Measurements from ENCODE around the gene TUBG2.

TUBG2 gene

GRCh38 chr17:42686520-42687128 lies 27.5 kb downstream of the TUBG2 start:
- Histone ChIP-seq H3K36me3 (ENCODE audit: insufficient read depth, insufficient read length, low read length) (peaks cover 61% of the 10 kb centered on the region), H3K9me3 (ENCODE audit: insufficient read depth, low read length) (no peaks in the 10 kb centered on the region), H3K9ac (ENCODE audit: insufficient read length, low read depth) (peak overlapping the region; percentile 39), H3K4me3 (ENCODE audit: insufficient read length, low read depth) (no peak overlapping the region), H3K27me3 (ENCODE audit: insufficient read depth, insufficient read length) (no peaks in the 10 kb centered on the region), H3K4me1 (ENCODE audit: insufficient read depth, insufficient read length) (peaks cover 30% of the 10 kb centered on the region)
- no peak for DNase-seq (ENCODE audit: low read depth, low spot score)
- TF ChIP-seq ZNF274 (IDR thresholded peaks at IDR 0.05; ENCODE audit: low read depth, low read length) (no peak), YY1 (IDR thresholded peaks at IDR 0.05; ENCODE audit: insufficient read depth, insufficient read length) (no peak)

GRCh38 chr17:42687707-42688320 lies 28.7 kb downstream of the TUBG2 start:
- Histone ChIP-seq H3K4me3 (ENCODE audit: insufficient read length, low read depth) (no peak overlapping the region), H3K9ac (ENCODE audit: insufficient read length, low read depth) (peak overlapping the region; percentile 39), H3K4me1 (ENCODE audit: insufficient read depth, insufficient read length) (peaks cover 28% of the 10 kb centered on the region), H3K36me3 (ENCODE audit: insufficient read depth, insufficient read length, low read length) (peaks cover 73% of the 10 kb centered on the region), H3K27me3 (ENCODE audit: insufficient read depth, insufficient read length) (no peaks in the 10 kb centered on the region), H3K9me3 (ENCODE audit: insufficient read depth, low read length) (no peaks in the 10 kb centered on the region)
- DNase-seq (ENCODE audit: low read depth, low spot score) = no peak
- no peak for TF ChIP-seq ZNF274 (IDR thresholded peaks at IDR 0.05; ENCODE audit: low read depth, low read length)
- no peak for TF ChIP-seq SUZ12 (IDR thresholded peaks at IDR 0.05; ENCODE audit: extremely low read depth, insufficient read depth, insufficient read length)
- TF ChIP-seq YY1 (IDR thresholded peaks at IDR 0.05; ENCODE audit: insufficient read depth, insufficient read length) = no peak

- DNase-seq (ENCODE audit: low read depth, low spot score) = no peak
- Histone ChIP-seq H3K27me3 (ENCODE audit: insufficient read depth, insufficient read length) (no peaks in the 10 kb centered on the region), H3K4me1 (ENCODE audit: insufficient read depth, insufficient read length) (peaks cover 25% of the 10 kb centered on the region), H3K9ac (ENCODE audit: insufficient read length, low read depth) (no peak overlapping the region), H3K36me3 (ENCODE audit: insufficient read depth, insufficient read length, low read length) (peaks cover 79% of the 10 kb centered on the region), H3K9me3 (ENCODE audit: insufficient read depth, low read length) (no peaks in the 10 kb centered on the region), H3K4me3 (ENCODE audit: insufficient read length, low read depth) (no peak overlapping the region)
- TF ChIP-seq SUZ12 (IDR thresholded peaks at IDR 0.05; ENCODE audit: extremely low read depth, insufficient read depth, insufficient read length) = no peak
- TF ChIP-seq YY1 (IDR thresholded peaks at IDR 0.05; ENCODE audit: insufficient read depth, insufficient read length) = no peak
- TF ChIP-seq ZNF274 (IDR thresholded peaks at IDR 0.05; ENCODE audit: low read depth, low read length) = no peak
These were observed 31.5 kb downstream of the TUBG2 start for GRCh38 chr17:42690596-42690995.

- H3K36me3 ChIP-seq (ENCODE audit: insufficient read depth, insufficient read length, low read length) = peaks cover 79% of the 10 kb centered on the region
- no peak for DNase-seq (ENCODE audit: low read depth, low spot score)
- no peaks in the 10 kb centered on the region for H3K9me3 ChIP-seq (ENCODE audit: insufficient read depth, low read length)
- peaks cover 24% of the 10 kb centered on the region for H3K4me1 ChIP-seq (ENCODE audit: insufficient read depth, insufficient read length)
- no peaks in the 10 kb centered on the region for H3K27me3 ChIP-seq (ENCODE audit: insufficient read depth, insufficient read length)
- TF ChIP-seq ZNF274 (IDR thresholded peaks at IDR 0.05; ENCODE audit: low read depth, low read length) = no peak
- no peak for TF ChIP-seq SUZ12 (IDR thresholded peaks at IDR 0.05; ENCODE audit: extremely low read depth, insufficient read depth, insufficient read length)
- TF ChIP-seq YY1 (IDR thresholded peaks at IDR 0.05; ENCODE audit: insufficient read depth, insufficient read length) = no peak
- no peak overlapping the region for H3K9ac ChIP-seq (ENCODE audit: insufficient read length, low read depth)
- no peak overlapping the region for H3K4me3 ChIP-seq (ENCODE audit: insufficient read length, low read depth)
These were observed 32.0 kb downstream of the TUBG2 start for GRCh38 chr17:42691021-42691545.

GRCh38 chr17:42692489-42692888 lies 33.4 kb downstream of the TUBG2 start:
- no peak for DNase-seq (ENCODE audit: low read depth, low spot score)
- H3K4me3 ChIP-seq (ENCODE audit: insufficient read length, low read depth) = no peak overlapping the region
- TF ChIP-seq SUZ12 (IDR thresholded peaks at IDR 0.05; ENCODE audit: extremely low read depth, insufficient read depth, insufficient read length) (no peak), YY1 (IDR thresholded peaks at IDR 0.05; ENCODE audit: insufficient read depth, insufficient read length) (no peak), ZNF274 (IDR thresholded peaks at IDR 0.05; ENCODE audit: low read depth, low read length) (no peak)
- peaks cover 81% of the 10 kb centered on the region for H3K36me3 ChIP-seq (ENCODE audit: insufficient read depth, insufficient read length, low read length)
- no peaks in the 10 kb centered on the region for H3K27me3 ChIP-seq (ENCODE audit: insufficient read depth, insufficient read length)
- H3K9ac ChIP-seq (ENCODE audit: insufficient read length, low read depth) = no peak overlapping the region
- H3K4me1 ChIP-seq (ENCODE audit: insufficient read depth, insufficient read length) = peaks cover 16% of the 10 kb centered on the region
- no peaks in the 10 kb centered on the region for H3K9me3 ChIP-seq (ENCODE audit: insufficient read depth, low read length)

- Histone ChIP-seq H3K4me3 (ENCODE audit: insufficient read length, low read depth) (no peak overlapping the region), H3K36me3 (ENCODE audit: insufficient read depth, insufficient read length, low read length) (peaks cover 74% of the 10 kb centered on the region), H3K27me3 (ENCODE audit: insufficient read depth, insufficient read length) (no peaks in the 10 kb centered on the region), H3K4me1 (ENCODE audit: insufficient read depth, insufficient read length) (peaks cover 13% of the 10 kb centered on the region), H3K9me3 (ENCODE audit: insufficient read depth, low read length) (no peaks in the 10 kb centered on the region), H3K9ac (ENCODE audit: insufficient read length, low read depth) (no peak overlapping the region)
- no peak for TF ChIP-seq ZNF274 (IDR thresholded peaks at IDR 0.05; ENCODE audit: low read depth, low read length)
- TF ChIP-seq YY1 (IDR thresholded peaks at IDR 0.05; ENCODE audit: insufficient read depth, insufficient read length) = no peak
- no peak for TF ChIP-seq SUZ12 (IDR thresholded peaks at IDR 0.05; ENCODE audit: extremely low read depth, insufficient read depth, insufficient read length)
- no peak for DNase-seq (ENCODE audit: low read depth, low spot score)
These were observed 35.4 kb downstream of the TUBG2 start for GRCh38 chr17:42694524-42694923.

- TF ChIP-seq YY1 (IDR thresholded peaks at IDR 0.05; ENCODE audit: insufficient read depth, insufficient read length) (no peak), SUZ12 (IDR thresholded peaks at IDR 0.05; ENCODE audit: extremely low read depth, insufficient read depth, insufficient read length) (no peak), ZNF274 (IDR thresholded peaks at IDR 0.05; ENCODE audit: low read depth, low read length) (no peak)
- H3K9ac ChIP-seq (ENCODE audit: insufficient read length, low read depth) = peak overlapping the region; percentile 5
- no peak for DNase-seq (ENCODE audit: low read depth, low spot score)
- H3K4me1 ChIP-seq (ENCODE audit: insufficient read depth, insufficient read length) = peaks cover 15% of the 10 kb centered on the region
- no peak overlapping the region for H3K4me3 ChIP-seq (ENCODE audit: insufficient read length, low read depth)
- H3K27me3 ChIP-seq (ENCODE audit: insufficient read depth, insufficient read length) = no peaks in the 10 kb centered on the region
- H3K36me3 ChIP-seq (ENCODE audit: insufficient read depth, insufficient read length, low read length) = peaks cover 72% of the 10 kb centered on the region
- H3K9me3 ChIP-seq (ENCODE audit: insufficient read depth, low read length) = no peaks in the 10 kb centered on the region
These were observed 36.4 kb downstream of the TUBG2 start for GRCh38 chr17:42695500-42695899.
